Memory B cell (primary cell): ENCODE measurements around the gene PDE11A.

ENCODE experiments used
- ATAC-seq: fragments of 150-1000 bp; cut with Tn5 transposase; 2 replicates; pipeline ENCODE4 v1.10.0; 2021; ENCODE audit warnings: low read depth, mild to moderate bottlenecking, moderate library complexity
- DNase-seq, 2 donors: peaks; one replicate each; pipeline ENCODE4 v3.0.0; 2022; ENCODE audit warnings: low spot score in 2 of 2
- H3K27ac Mint-ChIP-seq: one replicate; pipeline ENCODE4 v1.8.0; 2022; ENCODE audit warnings: mild to moderate bottlenecking, moderate library complexity, mixed read lengths
- H3K27me3 Mint-ChIP-seq: one replicate; pipeline ENCODE4 v1.8.0; 2022; ENCODE audit warnings: mixed read lengths
- H3K36me3 Mint-ChIP-seq: one replicate; pipeline ENCODE4 v1.8.0; 2022; ENCODE audit warnings: mild to moderate bottlenecking, mixed read lengths
- H3K4me1 Mint-ChIP-seq: one replicate; pipeline ENCODE4 v1.8.0; 2022; ENCODE audit warnings: mixed read lengths
- H3K4me3 Mint-ChIP-seq: one replicate; pipeline ENCODE4 v1.8.0; 2022; ENCODE audit warnings: mild to moderate bottlenecking, moderate library complexity, mixed read lengths
- H3K9me3 Mint-ChIP-seq: one replicate; pipeline ENCODE4 v1.8.0; 2022; ENCODE audit warnings: mixed read lengths

Gene PDE11A

GRCh38 chr2:177662895-177663294 lies 409.7 kb downstream of the PDE11A start:
- no peak for ATAC-seq
- Mint-ChIP-seq H3K4me1 (no peaks in the 10 kb centered on the region), H3K4me3 (no peak overlapping the region), H3K9me3 (no peaks in the 10 kb centered on the region), H3K27me3 (peaks cover 18% of the 10 kb centered on the region), H3K36me3 (no peaks in the 10 kb centered on the region), H3K27ac (no peak overlapping the region)
- no peak for DNase-seq

- H3K36me3 Mint-ChIP-seq: no peaks in the 10 kb centered on the region
- ATAC-seq: no peak
- no peak overlapping the region for H3K27ac Mint-ChIP-seq
- DNase-seq: no peak
- H3K4me3 Mint-ChIP-seq: no peak overlapping the region
- H3K4me1 Mint-ChIP-seq: no peaks in the 10 kb centered on the region
- H3K27me3 Mint-ChIP-seq: peaks cover 27% of the 10 kb centered on the region
- H3K9me3 Mint-ChIP-seq: no peaks in the 10 kb centered on the region
These were observed 411.8 kb downstream of the PDE11A start for GRCh38 chr2:177660742-177661141.

GRCh38 chr2:177658309-177658708 lies 414.3 kb downstream of the PDE11A start:
- no peaks in the 10 kb centered on the region for H3K9me3 Mint-ChIP-seq
- no peak for ATAC-seq
- H3K36me3 Mint-ChIP-seq: no peaks in the 10 kb centered on the region
- DNase-seq: no peak
- H3K4me3 Mint-ChIP-seq: no peak overlapping the region
- no peak overlapping the region for H3K27ac Mint-ChIP-seq
- peaks cover 25% of the 10 kb centered on the region for H3K27me3 Mint-ChIP-seq
- H3K4me1 Mint-ChIP-seq: no peaks in the 10 kb centered on the region

GRCh38 chr2:177651833-177652232 lies 420.7 kb downstream of the PDE11A start:
- Mint-ChIP-seq H3K27ac (no peak overlapping the region), H3K27me3 (peaks cover 13% of the 10 kb centered on the region), H3K36me3 (no peaks in the 10 kb centered on the region), H3K4me3 (no peak overlapping the region), H3K9me3 (no peaks in the 10 kb centered on the region), H3K4me1 (no peaks in the 10 kb centered on the region)
- ATAC-seq: no peak
- no peak for DNase-seq

- no peak for ATAC-seq
- Mint-ChIP-seq H3K4me3 (no peak overlapping the region), H3K4me1 (no peaks in the 10 kb centered on the region), H3K9me3 (no peaks in the 10 kb centered on the region), H3K36me3 (no peaks in the 10 kb centered on the region), H3K27ac (no peak overlapping the region), H3K27me3 (peaks cover 9% of the 10 kb centered on the region)
- DNase-seq: no peak
These were observed 422.7 kb downstream of the PDE11A start for GRCh38 chr2:177649568-177650518.

- H3K36me3 Mint-ChIP-seq: no peaks in the 10 kb centered on the region
- no peaks in the 10 kb centered on the region for H3K4me1 Mint-ChIP-seq
- H3K4me3 Mint-ChIP-seq: no peak overlapping the region
- H3K27ac Mint-ChIP-seq: no peak overlapping the region
- DNase-seq: no peak
- H3K9me3 Mint-ChIP-seq: no peaks in the 10 kb centered on the region
- peaks cover 8% of the 10 kb centered on the region for H3K27me3 Mint-ChIP-seq
- ATAC-seq: no peak
These were observed 425.8 kb downstream of the PDE11A start for GRCh38 chr2:177646791-177647190.

- H3K27me3 Mint-ChIP-seq: peaks cover 8% of the 10 kb centered on the region
- H3K9me3 Mint-ChIP-seq: no peaks in the 10 kb centered on the region
- DNase-seq (no peak), ATAC-seq (no peak)
- no peak overlapping the region for H3K4me3 Mint-ChIP-seq
- no peak overlapping the region for H3K27ac Mint-ChIP-seq
- no peaks in the 10 kb centered on the region for H3K4me1 Mint-ChIP-seq
- H3K36me3 Mint-ChIP-seq: no peaks in the 10 kb centered on the region
These were observed 426.3 kb downstream of the PDE11A start for GRCh38 chr2:177646241-177646640.

GRCh38 chr2:177641331-177641730 lies 431.2 kb downstream of the PDE11A start:
- H3K4me3 Mint-ChIP-seq: no peak overlapping the region
- no peaks in the 10 kb centered on the region for H3K9me3 Mint-ChIP-seq
- H3K36me3 Mint-ChIP-seq: no peaks in the 10 kb centered on the region
- no peak for DNase-seq
- no peak overlapping the region for H3K27ac Mint-ChIP-seq
- ATAC-seq: no peak
- H3K4me1 Mint-ChIP-seq: no peaks in the 10 kb centered on the region
- peaks cover 9% of the 10 kb centered on the region for H3K27me3 Mint-ChIP-seq

GRCh38 chr2:177640423-177640822 lies 432.2 kb downstream of the PDE11A start:
- DNase-seq: no peak
- H3K4me3 Mint-ChIP-seq: no peak overlapping the region
- ATAC-seq: no peak

GRCh38 chr2:177639262-177639914 lies 433.2 kb downstream of the PDE11A start:
- no peaks in the 10 kb centered on the region for H3K36me3 Mint-ChIP-seq
- peaks cover 7% of the 10 kb centered on the region for H3K27me3 Mint-ChIP-seq
- no peak overlapping the region for H3K4me3 Mint-ChIP-seq
- DNase-seq (no peak), ATAC-seq (no peak)
- no peak overlapping the region for H3K27ac Mint-ChIP-seq
- no peaks in the 10 kb centered on the region for H3K9me3 Mint-ChIP-seq
- peaks cover 7% of the 10 kb centered on the region for H3K4me1 Mint-ChIP-seq

More at GRCh38 chr2:177640423-177640822, 432.2 kb downstream of the PDE11A start:
- no peak overlapping the region for H3K27ac Mint-ChIP-seq
- H3K4me1 Mint-ChIP-seq: no peaks in the 10 kb centered on the region
- peaks cover 9% of the 10 kb centered on the region for H3K27me3 Mint-ChIP-seq
- H3K36me3 Mint-ChIP-seq: no peaks in the 10 kb centered on the region
- no peaks in the 10 kb centered on the region for H3K9me3 Mint-ChIP-seq

GRCh38 chr2:177638507-177638906 lies 434.1 kb downstream of the PDE11A start:
- Mint-ChIP-seq H3K4me1 (peaks cover 10% of the 10 kb centered on the region), H3K4me3 (no peak overlapping the region), H3K27me3 (peaks cover 6% of the 10 kb centered on the region), H3K36me3 (no peaks in the 10 kb centered on the region), H3K27ac (no peak overlapping the region), H3K9me3 (no peaks in the 10 kb centered on the region)
- no peak for DNase-seq
- no peak for ATAC-seq

- no peaks in the 10 kb centered on the region for H3K9me3 Mint-ChIP-seq
- H3K4me1 Mint-ChIP-seq: peaks cover 10% of the 10 kb centered on the region
- H3K36me3 Mint-ChIP-seq: no peaks in the 10 kb centered on the region
- no peak for DNase-seq
- H3K27me3 Mint-ChIP-seq: peaks cover 1% of the 10 kb centered on the region
- ATAC-seq: no peak
- H3K4me3 Mint-ChIP-seq: no peak overlapping the region
- H3K27ac Mint-ChIP-seq: peak overlapping the region; percentile 88
These were observed 435.9 kb downstream of the PDE11A start for GRCh38 chr2:177636672-177637071.

- ATAC-seq: no peak
- H3K4me1 Mint-ChIP-seq: peaks cover 10% of the 10 kb centered on the region
- no peak overlapping the region for H3K4me3 Mint-ChIP-seq
These were observed 436.9 kb downstream of the PDE11A start for GRCh38 chr2:177635696-177636095.

GRCh38 chr2:177633910-177634294 lies 438.7 kb downstream of the PDE11A start:
- no peak for DNase-seq
- peak overlapping the region; percentile 88 for H3K27ac Mint-ChIP-seq
- peak overlapping the region; percentile 86 for H3K4me3 Mint-ChIP-seq
- no peaks in the 10 kb centered on the region for H3K9me3 Mint-ChIP-seq
- peaks cover 2% of the 10 kb centered on the region for H3K27me3 Mint-ChIP-seq
- ATAC-seq: no peak
- H3K36me3 Mint-ChIP-seq: no peaks in the 10 kb centered on the region
- H3K4me1 Mint-ChIP-seq: peaks cover 13% of the 10 kb centered on the region

More at GRCh38 chr2:177635696-177636095, 436.9 kb downstream of the PDE11A start:
- DNase-seq: no peak
- Mint-ChIP-seq H3K27ac (peak overlapping the region; percentile 88), H3K9me3 (no peaks in the 10 kb centered on the region), H3K36me3 (no peaks in the 10 kb centered on the region), H3K27me3 (no peaks in the 10 kb centered on the region)
